GM12878 (cell line): ENCODE measurements around the gene CA10. TPM values are rescaled to one million over a fixed set of nuclear protein-coding genes. Genes with fewer than 3 reads are reported as not detected.

Source experiments
- ATAC-seq: fragments of 200-7000 bp; cut with Tn5 transposase; 3 replicates; pipeline ENCODE4 v1.9.1; 2020; ENCODE audit warnings: mild to moderate bottlenecking, moderate library complexity
- BruUV-seq: library from RNA; stranded (reverse); fragments of 400-500 nt; replicated peaks from 2 replicates; lab custom pipeline; 2021; lab: Mats Ljungman, UMichigan
- CTCF ChIA-PET: fragments of 300-600 bp; sonication (Branson Sonifier 250); formaldehyde crosslinking; extraction: SDS; loops from one replicate; lab custom pipeline; 2021; ENCODE audit warnings: inconsistent platforms; lab: Yijun Ruan, JAX
- POLR2A ChIA-PET: fragments of 350-600 bp; formaldehyde crosslinking; extraction: SDS; loops from one replicate; lab custom pipeline; 2021; ENCODE audit warnings: inconsistent platforms; lab: Charles Lee
- RAD21 ChIA-PET: fragments of 300-600 bp; sonication (Branson Sonifier 250); formaldehyde crosslinking; loops from one replicate; lab custom pipeline; 2023; ENCODE audit warnings: antibody characterized with exemption; ENCODE audit not compliant: unreplicated experiment; lab: Charles Lee
- SMC1A ChIA-PET: fragments of 300-600 bp; sonication (Branson Sonifier 250); formaldehyde crosslinking; loops from one replicate; lab custom pipeline; 2023; ENCODE audit not compliant: unreplicated experiment, uncharacterized antibody; lab: Charles Lee
- DNase-seq: peaks from one replicate; pipeline ENCODE4 v3.0.0-alpha.2; 2011; ENCODE audit warnings: low read depth, low spot score
- FAIRE-seq: peaks from 3 replicates; lab custom pipeline; 2011; peaks lifted over from hg19 to GRCh38; lab: Jason Lieb, UNC
- H2AFZ ChIP-seq: 2 replicates; pipeline ENCODE4 v1.6.0; 2011; ENCODE audit warnings: low read depth, low read length, control low read depth; ENCODE audit not compliant: control insufficient read depth
- H3K27ac ChIP-seq: 2 replicates; pipeline ENCODE4 v1.5.1; 2011; ENCODE audit warnings: control low read depth; ENCODE audit not compliant: control insufficient read depth, insufficient read depth
- H3K27me3 ChIP-seq, 2 experiments: replicated peaks in 1 of 2; 2 replicates each; pipeline versions ENCODE4 v1.6.0 to v1.6.1; 2011; ENCODE audit warnings: low read length in 1 of 2; ENCODE audit not compliant: control insufficient read depth in 2 of 2, insufficient read depth in 2 of 2
- H3K36me3 ChIP-seq, 2 experiments: 2 replicates each; pipeline ENCODE4 v1.5.1; 2011; ENCODE audit warnings: low read length in 1 of 2; ENCODE audit not compliant: control insufficient read depth in 2 of 2, insufficient read depth in 2 of 2
- H3K4me1 ChIP-seq: 2 replicates; pipeline ENCODE4 v1.6.1; 2011; ENCODE audit warnings: mild to moderate bottlenecking, low read length, moderate library complexity, mixed read lengths; ENCODE audit not compliant: control insufficient read depth, insufficient read depth
- H3K4me2 ChIP-seq: 2 replicates; pipeline ENCODE4 v1.6.0; 2011; ENCODE audit warnings: control low read depth; ENCODE audit not compliant: control insufficient read depth, insufficient read depth
- H3K4me3 ChIP-seq: fragments of 200-600 bp; sonication (generic); 2 replicates; pipeline ENCODE4 v1.5.1; 2016
- H3K79me2 ChIP-seq: 2 replicates; pipeline ENCODE4 v1.6.0; 2011; ENCODE audit warnings: low read length; ENCODE audit not compliant: control insufficient read depth, insufficient read depth
- H3K9ac ChIP-seq: 2 replicates; pipeline ENCODE4 v1.8.0; 2011; ENCODE audit warnings: low read length, control low read depth, mixed read lengths; ENCODE audit not compliant: control insufficient read depth, insufficient read depth
- H3K9me3 ChIP-seq: replicated peaks from 3 replicates; pipeline ENCODE4 v1.5.1; 2011; ENCODE audit warnings: mild to moderate bottlenecking, low read length; ENCODE audit not compliant: control insufficient read depth, insufficient read depth
- H4K20me1 ChIP-seq: 2 replicates; pipeline ENCODE4 v1.6.0; 2011; ENCODE audit not compliant: control insufficient read depth, insufficient read depth
- CREM ChIP-seq: IDR thresholded peaks from 2 replicates; pipeline ENCODE4 v1.6.1; 2014; ENCODE audit warnings: antibody characterized with exemption, low read depth
- MTA2 ChIP-seq: fragments of 450-650 bp; IDR thresholded peaks from 2 replicates; pipeline ENCODE4 v1.6.1; 2016; ENCODE audit warnings: low read depth, mild to moderate bottlenecking, moderate library complexity
- MTA3 ChIP-seq: IDR thresholded peaks from 2 replicates; pipeline ENCODE4 v1.6.1; 2012; ENCODE audit warnings: low read length, inconsistent platforms, borderline replicate concordance
- RAD21 ChIP-seq: IDR thresholded peaks from 2 replicates; pipeline ENCODE4 v1.6.1; 2011; ENCODE audit warnings: mild to moderate bottlenecking, low read depth, low read length, moderate library complexity; ENCODE audit not compliant: insufficient read depth
- RB1 ChIP-seq: fragments of 450-650 bp; formaldehyde crosslinking; IDR thresholded peaks from 2 replicates; pipeline ENCODE4 v1.6.1; 2017; ENCODE audit warnings: mild to moderate bottlenecking, borderline replicate concordance
- RUNX3 ChIP-seq: IDR thresholded peaks from 2 replicates; pipeline ENCODE4 v1.6.1; 2012; ENCODE audit warnings: low read length, inconsistent platforms
- SUPT20H ChIP-seq: IDR thresholded peaks from 2 replicates; pipeline ENCODE4 v1.6.1; 2011; ENCODE audit warnings: low read depth, mild to moderate bottlenecking, low read length, moderate library complexity, borderline replicate concordance; ENCODE audit not compliant: control insufficient read depth
- TCF12 ChIP-seq: IDR thresholded peaks from 2 replicates; pipeline ENCODE4 v1.6.1; 2011; ENCODE audit warnings: low read depth, mild to moderate bottlenecking, low read length
- TCF7 ChIP-seq: IDR thresholded peaks from 2 replicates; pipeline ENCODE4 v1.6.1; 2014; ENCODE audit warnings: antibody characterized with exemption, borderline replicate concordance
- WGBS: methylation state at CpG from one replicate; pipeline ENCODE4 v1.1.6; 2016; ENCODE audit warnings: low lambda C conversion rate; ENCODE audit not compliant: insufficient replicate concordance, insufficient coverage; ENCODE audit errors: missing lambda C conversion rate; 5-methylcytosine and 5-hydroxymethylcytosine counted together
- in situ Hi-C: fragments of 300-500 bp; cut with MboI; formaldehyde crosslinking; loops from 9 replicates; pipeline ENCODE4 v1.14.3; 2018; ENCODE audit warnings: mixed read lengths
- intact Hi-C: fragments of 100-400 bp; cut with micrococcal nuclease; formaldehyde crosslinking; loops from one replicate; pipeline ENCODE4 v1.14.2; 2022; ENCODE audit not compliant: unreplicated experiment
- polyA plus RNA-seq, 11 experiments: library from polyadenylated mRNA; depleted of rRNA in 4 of 11; unstranded in 6 of 11; stranded (reverse) in 5 of 11; fragments of >200 nt; fragmentation: Nextera tagmentation in 4 of 11; fragmentation: Illumina TruSeq in 1 of 11; extraction: Ambion mirVana in 4 of 11; extraction: Trizol in 1 of 11; gene quantifications; 1 replicate in 1 of 11; 2 replicates in 10 of 11; pipeline versions ENCODE4 v1.2.1 to v1.2.3, GENCODE V29; 2011 to 2016; ENCODE audit warnings: inconsistent platforms in 2 of 11, missing spikeins in 2 of 11, low read depth in 1 of 11
- total RNA-seq, 4 experiments: library from RNA; depleted of rRNA in 3 of 4; stranded (reverse); fragments of >200 nt in 3 of 4; fragmentation: Illumina TruSeq in 1 of 4; extraction: Trizol in 1 of 4; gene quantifications; 2 replicates each; pipeline versions ENCODE4 v1.2.1 to v1.2.3, GENCODE V29; 2013 to 2021
- TF ChIP-seq, protein P1 (sequence below): IDR thresholded peaks from 2 replicates; pipeline ENCODE4 v1.6.1; 2012; ENCODE audit warnings: low read depth, low read length, improper control_type of control experiment
- TF ChIP-seq, protein P2 (sequence below): fragments of 450-650 bp; formaldehyde crosslinking; IDR thresholded peaks from 2 replicates; pipeline ENCODE4 v1.4.0; 2022; ENCODE audit warnings: mild to moderate bottlenecking, moderate library complexity
- TF ChIP-seq, protein P3 (sequence below): IDR thresholded peaks from 2 replicates; pipeline ENCODE4 v1.6.1; 2011; ENCODE audit warnings: low read depth, low read length, improper control_type of control experiment, borderline replicate concordance

The CA10 gene
- total and polyA plus RNA-seq, 10 of the 15 experiments (the other 5 are each of a cell fraction or from before 2014, with no cell fraction given) = not detected

DNA sequence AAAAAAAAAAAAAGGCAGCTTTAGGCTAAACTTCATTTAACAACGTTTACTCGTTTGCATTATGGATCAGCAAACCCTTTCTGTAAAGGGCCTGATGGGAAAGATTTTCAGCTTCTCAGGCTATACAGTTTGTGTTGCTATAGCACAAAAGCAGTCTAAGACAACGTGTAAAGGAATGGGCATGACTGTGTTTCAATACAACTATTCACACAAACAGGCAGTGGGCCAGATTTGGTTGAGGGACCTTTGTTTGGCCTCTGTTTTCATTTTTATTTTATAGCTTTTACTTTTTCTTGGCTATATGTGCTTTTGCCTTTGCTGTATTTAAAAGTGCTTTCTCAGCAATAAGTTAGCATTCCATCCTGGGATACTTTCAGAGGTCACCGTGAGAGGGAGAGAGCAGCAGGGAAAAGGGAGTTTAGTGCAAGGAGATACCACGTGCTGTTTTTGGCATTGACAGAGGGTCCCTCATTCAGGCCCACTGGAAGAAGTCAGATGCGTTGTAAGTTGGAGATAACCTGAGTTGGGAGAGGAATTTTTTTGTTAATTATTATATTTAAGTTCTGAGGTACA is 562.6 kb downstream of the CA10 start:
- intact Hi-C loops = no loop called here
- Histone ChIP-seq H3K4me2 (no peak overlapping the region), H4K20me1 (no peaks in the 10 kb centered on the region), H3K4me3 (no peak overlapping the region), H3K9ac (no peak overlapping the region), H3K9me3 (no peaks in the 10 kb centered on the region), H3K79me2 (no peaks in the 10 kb centered on the region), H3K27ac (no peak overlapping the region), H3K27me3 (no peaks in the 10 kb centered on the region; a peak in 1 of 4 replicates), H2AFZ (no peak overlapping the region), H3K36me3 (no peaks in the 10 kb centered on the region), H3K4me1 (no peaks in the 10 kb centered on the region)
- 36% methylated on average over 6 of the region's 6 CpGs for WGBS
- ChIA-PET RAD21 (no interaction called here), POLR2A (no interaction called here), CTCF (no interaction called here), SMC1A (no interaction called here)
- no peak for TF ChIP-seq MTA3
- TF ChIP-seq SUPT20H = no peak
- no peak for TF ChIP-seq RAD21
- no peak for DNase-seq
- no peak for FAIRE-seq
- no TSS peak for BruUV-seq
- in situ Hi-C loops = no loop called here
- no peak for ATAC-seq

DNA sequence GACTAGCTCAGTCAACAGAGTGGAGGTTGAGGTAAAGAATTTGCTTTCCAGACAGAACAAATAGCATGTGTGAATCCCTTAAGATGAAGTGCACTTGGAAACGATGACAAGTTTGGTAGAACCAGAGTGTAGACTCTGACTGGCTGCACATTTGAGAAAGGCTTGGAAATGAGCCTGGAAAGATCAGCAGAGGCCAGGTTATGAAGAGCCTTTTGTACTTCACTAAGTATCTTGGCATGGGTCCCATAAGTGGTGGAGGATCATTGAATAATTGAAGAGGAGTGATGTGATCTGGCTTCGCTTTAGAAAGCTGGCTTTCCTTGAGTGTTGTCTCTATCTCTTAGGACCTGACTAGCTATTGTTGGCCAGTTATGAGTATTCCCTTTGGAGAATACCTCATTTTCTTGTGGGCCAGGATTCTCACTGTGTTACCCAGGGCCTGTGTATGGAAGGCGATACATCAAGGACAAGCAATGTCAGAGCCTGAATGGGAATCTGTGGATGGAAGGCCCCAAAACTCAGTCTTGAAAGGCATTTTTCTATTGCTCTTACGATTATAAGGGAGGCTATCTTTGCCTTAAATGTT is 568.4 kb downstream of the CA10 start:
- Histone ChIP-seq H3K9ac (no peak overlapping the region), H2AFZ (no peak overlapping the region), H3K27me3 (no peaks in the 10 kb centered on the region; a peak in 1 of 4 replicates), H3K4me1 (no peaks in the 10 kb centered on the region), H3K9me3 (no peaks in the 10 kb centered on the region), H3K4me2 (no peak overlapping the region), H3K27ac (no peak overlapping the region), H4K20me1 (no peaks in the 10 kb centered on the region), H3K4me3 (no peak overlapping the region), H3K79me2 (no peaks in the 10 kb centered on the region), H3K36me3 (no peaks in the 10 kb centered on the region)
- FAIRE-seq (no peak), DNase-seq (no peak), ATAC-seq (no peak)
- in situ Hi-C loops (no loop called here), intact Hi-C loops (no loop called here)
- BruUV-seq = no TSS peak
- ChIA-PET CTCF (no interaction called here), RAD21 (no interaction called here), POLR2A (no interaction called here), SMC1A (no interaction called here)
- 18% methylated on average over 4 of the region's 4 CpGs for WGBS
- no peak for TF ChIP-seq TCF12
- TF ChIP-seq, protein P1, sequence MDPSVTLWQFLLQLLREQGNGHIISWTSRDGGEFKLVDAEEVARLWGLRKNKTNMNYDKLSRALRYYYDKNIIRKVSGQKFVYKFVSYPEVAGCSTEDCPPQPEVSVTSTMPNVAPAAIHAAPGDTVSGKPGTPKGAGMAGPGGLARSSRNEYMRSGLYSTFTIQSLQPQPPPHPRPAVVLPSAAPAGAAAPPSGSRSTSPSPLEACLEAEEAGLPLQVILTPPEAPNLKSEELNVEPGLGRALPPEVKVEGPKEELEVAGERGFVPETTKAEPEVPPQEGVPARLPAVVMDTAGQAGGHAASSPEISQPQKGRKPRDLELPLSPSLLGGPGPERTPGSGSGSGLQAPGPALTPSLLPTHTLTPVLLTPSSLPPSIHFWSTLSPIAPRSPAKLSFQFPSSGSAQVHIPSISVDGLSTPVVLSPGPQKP = no peak
- no peak for TF ChIP-seq RB1
- no peak for TF ChIP-seq TCF7
- TF ChIP-seq CREM = no peak
- TF ChIP-seq, protein P2, sequence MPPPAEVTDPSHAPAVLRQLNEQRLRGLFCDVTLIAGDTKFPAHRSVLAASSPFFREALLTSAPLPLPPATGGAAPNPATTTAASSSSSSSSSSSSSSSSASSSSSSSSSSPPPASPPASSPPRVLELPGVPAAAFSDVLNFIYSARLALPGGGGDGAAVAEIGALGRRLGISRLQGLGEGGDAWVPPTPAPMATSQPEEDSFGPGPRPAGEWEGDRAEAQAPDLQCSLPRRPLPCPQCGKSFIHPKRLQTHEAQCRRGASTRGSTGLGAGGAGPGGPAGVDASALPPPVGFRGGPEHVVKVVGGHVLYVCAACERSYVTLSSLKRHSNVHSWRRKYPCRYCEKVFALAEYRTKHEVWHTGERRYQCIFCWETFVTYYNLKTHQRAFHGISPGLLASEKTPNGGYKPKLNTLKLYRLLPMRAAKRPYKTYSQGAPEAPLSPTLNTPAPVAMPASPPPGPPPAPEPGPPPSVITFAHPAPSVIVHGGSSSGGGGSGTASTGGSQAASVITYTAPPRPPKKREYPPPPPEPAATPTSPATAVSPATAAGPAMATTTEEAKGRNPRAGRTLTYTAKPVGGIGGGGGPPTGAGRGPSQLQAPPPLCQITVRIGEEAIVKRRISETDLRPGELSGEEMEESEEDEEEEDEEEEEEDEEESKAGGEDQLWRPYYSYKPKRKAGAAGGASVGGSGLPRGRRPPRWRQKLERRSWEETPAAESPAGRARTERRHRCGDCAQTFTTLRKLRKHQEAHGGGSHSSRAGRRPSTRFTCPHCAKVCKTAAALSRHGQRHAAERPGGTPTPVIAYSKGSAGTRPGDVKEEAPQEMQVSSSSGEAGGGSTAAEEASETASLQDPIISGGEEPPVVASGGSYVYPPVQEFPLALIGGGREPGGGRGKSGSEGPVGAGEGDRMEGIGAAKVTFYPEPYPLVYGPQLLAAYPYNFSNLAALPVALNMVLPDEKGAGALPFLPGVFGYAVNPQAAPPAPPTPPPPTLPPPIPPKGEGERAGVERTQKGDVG = no peak
- no peak for TF ChIP-seq MTA2
- TF ChIP-seq, protein P3, sequence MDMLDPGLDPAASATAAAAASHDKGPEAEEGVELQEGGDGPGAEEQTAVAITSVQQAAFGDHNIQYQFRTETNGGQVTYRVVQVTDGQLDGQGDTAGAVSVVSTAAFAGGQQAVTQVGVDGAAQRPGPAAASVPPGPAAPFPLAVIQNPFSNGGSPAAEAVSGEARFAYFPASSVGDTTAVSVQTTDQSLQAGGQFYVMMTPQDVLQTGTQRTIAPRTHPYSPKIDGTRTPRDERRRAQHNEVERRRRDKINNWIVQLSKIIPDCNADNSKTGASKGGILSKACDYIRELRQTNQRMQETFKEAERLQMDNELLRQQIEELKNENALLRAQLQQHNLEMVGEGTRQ = no peak
- TF ChIP-seq RUNX3 = no peak
